ENCODE results near the gene ZFAND6. TPM values are rescaled to one million over a fixed set of nuclear protein-coding genes. Genes with fewer than 3 reads are reported as not detected.

The ZFAND6 gene
- total and polyA plus RNA-seq, 2 experiments from 2014 or later: 104 to 187 TPM

DNA sequence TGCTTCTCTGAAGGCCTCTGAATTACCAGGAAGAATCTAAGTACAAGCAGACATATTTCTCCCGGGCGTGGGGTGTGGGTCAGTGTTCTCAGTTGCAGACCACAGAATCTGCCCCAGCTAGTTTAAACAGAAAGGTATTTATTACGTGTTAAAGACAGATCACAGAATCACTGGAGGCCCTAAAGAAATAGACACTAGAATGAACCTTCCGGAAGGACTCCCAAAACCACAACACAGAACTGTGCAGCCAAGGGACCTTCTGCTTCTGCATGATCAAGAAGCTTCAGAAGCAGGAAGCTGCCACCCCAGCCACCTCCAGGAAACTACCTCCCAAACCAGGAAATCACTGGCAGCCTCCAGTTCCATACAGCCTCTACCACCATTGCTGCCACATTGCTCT, 32.7 kb upstream of the ZFAND6 start:
- Histone ChIP-seq H3K4me1 (ENCODE audit: insufficient read depth) (no peaks in the 10 kb centered on the region), H3K36me3 (replicated peaks; ENCODE audit: insufficient read depth, low read depth) (no peaks in the 10 kb centered on the region), H3K9me3 (ENCODE audit: low read depth) (no peaks in the 10 kb centered on the region), H3K27me3 (no peaks in the 10 kb centered on the region), H3K27ac (no peak overlapping the region), H2AFZ (no peak overlapping the region), H3K9me2 (replicated peaks; ENCODE audit: insufficient read depth) (no peaks in the 10 kb centered on the region), H4K20me1 (ENCODE audit: insufficient read depth, poor library complexity, severe bottlenecking) (no peaks in the 10 kb centered on the region), H3K4me3 (no peak overlapping the region), H3K79me2 (no peaks in the 10 kb centered on the region), H3K4me2 (no peak overlapping the region)
- TF ChIP-seq EZH2 (IDR thresholded peaks at IDR 0.05; ENCODE audit: borderline replicate concordance) (no peak), EZH2phosphoT487 (IDR thresholded peaks at IDR 0.05; ENCODE audit: low read depth, severe bottlenecking, unreplicated experiment) (no peak)
- TF ChIP-seq, protein P1, sequence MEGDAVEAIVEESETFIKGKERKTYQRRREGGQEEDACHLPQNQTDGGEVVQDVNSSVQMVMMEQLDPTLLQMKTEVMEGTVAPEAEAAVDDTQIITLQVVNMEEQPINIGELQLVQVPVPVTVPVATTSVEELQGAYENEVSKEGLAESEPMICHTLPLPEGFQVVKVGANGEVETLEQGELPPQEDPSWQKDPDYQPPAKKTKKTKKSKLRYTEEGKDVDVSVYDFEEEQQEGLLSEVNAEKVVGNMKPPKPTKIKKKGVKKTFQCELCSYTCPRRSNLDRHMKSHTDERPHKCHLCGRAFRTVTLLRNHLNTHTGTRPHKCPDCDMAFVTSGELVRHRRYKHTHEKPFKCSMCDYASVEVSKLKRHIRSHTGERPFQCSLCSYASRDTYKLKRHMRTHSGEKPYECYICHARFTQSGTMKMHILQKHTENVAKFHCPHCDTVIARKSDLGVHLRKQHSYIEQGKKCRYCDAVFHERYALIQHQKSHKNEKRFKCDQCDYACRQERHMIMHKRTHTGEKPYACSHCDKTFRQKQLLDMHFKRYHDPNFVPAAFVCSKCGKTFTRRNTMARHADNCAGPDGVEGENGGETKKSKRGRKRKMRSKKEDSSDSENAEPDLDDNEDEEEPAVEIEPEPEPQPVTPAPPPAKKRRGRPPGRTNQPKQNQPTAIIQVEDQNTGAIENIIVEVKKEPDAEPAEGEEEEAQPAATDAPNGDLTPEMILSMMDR (IDR thresholded peaks at IDR 0.05; ENCODE audit: poor library complexity): no peak
- no peak for DNase-seq (ENCODE audit: low spot score)
- WGBS (ENCODE audit: low lambda C conversion rate, missing lambda C conversion rate): 70% methylated on average over 4 of the region's 4 CpGs

DNA sequence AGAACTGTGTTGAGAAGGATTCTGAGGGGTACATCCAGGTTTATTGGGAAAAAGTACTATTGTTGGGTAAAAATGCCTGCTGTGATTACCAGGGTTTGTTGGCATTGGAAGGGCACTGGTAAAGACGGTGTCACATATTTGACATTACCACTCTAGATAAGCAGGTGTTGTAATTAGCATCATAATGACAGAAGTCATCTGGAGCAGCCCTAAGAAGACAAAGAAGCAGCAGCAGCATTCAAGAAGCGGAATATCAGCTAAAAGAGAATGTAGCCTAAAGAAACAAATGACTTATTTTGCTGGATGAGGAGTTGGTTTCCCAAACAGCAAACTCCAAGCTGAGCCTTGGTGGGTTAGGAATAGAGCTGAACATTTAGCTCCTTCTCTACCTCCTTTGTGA, 30.5 kb upstream of the ZFAND6 start:
- H4K20me1 ChIP-seq (ENCODE audit: insufficient read depth, poor library complexity, severe bottlenecking): no peaks in the 10 kb centered on the region
- H3K4me1 ChIP-seq (ENCODE audit: insufficient read depth): peaks cover 8% of the 10 kb centered on the region
- no peaks in the 10 kb centered on the region for H3K9me3 ChIP-seq (ENCODE audit: low read depth)
- no peak overlapping the region for H3K27ac ChIP-seq
- 66% methylated on average over 2 of the region's 2 CpGs for WGBS (ENCODE audit: low lambda C conversion rate, missing lambda C conversion rate)
- no peaks in the 10 kb centered on the region for H3K79me2 ChIP-seq
- no peak for TF ChIP-seq EZH2phosphoT487 (IDR thresholded peaks at IDR 0.05; ENCODE audit: low read depth, severe bottlenecking, unreplicated experiment)
- TF ChIP-seq, protein P1 (IDR thresholded peaks at IDR 0.05; ENCODE audit: poor library complexity): no peak
- no peak for TF ChIP-seq EZH2 (IDR thresholded peaks at IDR 0.05; ENCODE audit: borderline replicate concordance)
- no peak overlapping the region for H3K4me2 ChIP-seq
- no peaks in the 10 kb centered on the region for H3K27me3 ChIP-seq
- no peaks in the 10 kb centered on the region for H3K36me3 ChIP-seq (replicated peaks; ENCODE audit: insufficient read depth, low read depth)
- H3K4me3 ChIP-seq: no peak overlapping the region
- H2AFZ ChIP-seq: no peak overlapping the region
- DNase-seq (ENCODE audit: low spot score): no peak
- H3K9me2 ChIP-seq (replicated peaks; ENCODE audit: insufficient read depth): no peaks in the 10 kb centered on the region

DNA sequence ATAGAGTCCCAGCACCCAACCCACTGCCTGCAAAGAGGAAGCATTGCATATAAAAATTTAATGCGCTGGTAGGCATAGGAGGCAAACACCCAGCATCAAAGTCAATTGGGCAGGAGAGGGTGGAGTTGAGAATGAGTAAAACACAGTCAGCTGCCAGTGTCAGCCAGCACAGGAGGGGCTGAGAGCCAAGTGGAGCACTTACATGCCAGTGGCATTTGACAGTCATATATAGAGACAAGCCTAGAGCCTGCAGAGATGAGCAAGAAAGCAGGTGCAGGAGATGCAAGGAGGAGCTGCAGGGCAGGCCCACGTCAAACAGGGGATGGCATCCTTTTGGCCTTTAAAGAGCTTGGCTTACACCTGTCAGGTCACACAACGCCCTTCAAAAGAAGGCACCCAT, 27.6 kb upstream of the ZFAND6 start:
- no peak for DNase-seq (ENCODE audit: low spot score)
- no peaks in the 10 kb centered on the region for H3K9me2 ChIP-seq (replicated peaks; ENCODE audit: insufficient read depth)
- H3K4me3 ChIP-seq: no peak overlapping the region
- H3K27me3 ChIP-seq: no peaks in the 10 kb centered on the region
- no peak overlapping the region for H3K4me2 ChIP-seq
- TF ChIP-seq EZH2 (IDR thresholded peaks at IDR 0.05; ENCODE audit: borderline replicate concordance) (no peak), EZH2phosphoT487 (IDR thresholded peaks at IDR 0.05; ENCODE audit: low read depth, severe bottlenecking, unreplicated experiment) (no peak)
- TF ChIP-seq, protein P1 (IDR thresholded peaks at IDR 0.05; ENCODE audit: poor library complexity): no peak
- WGBS (ENCODE audit: low lambda C conversion rate, missing lambda C conversion rate): 98% methylated on average over 3 of the region's 3 CpGs
- no peak overlapping the region for H3K27ac ChIP-seq
- H3K36me3 ChIP-seq (replicated peaks; ENCODE audit: insufficient read depth, low read depth): no peaks in the 10 kb centered on the region
- H3K4me1 ChIP-seq (ENCODE audit: insufficient read depth): peaks cover 8% of the 10 kb centered on the region
- H3K79me2 ChIP-seq: no peaks in the 10 kb centered on the region
- H4K20me1 ChIP-seq (ENCODE audit: insufficient read depth, poor library complexity, severe bottlenecking): no peaks in the 10 kb centered on the region
- no peaks in the 10 kb centered on the region for H3K9me3 ChIP-seq (ENCODE audit: low read depth)
- no peak overlapping the region for H2AFZ ChIP-seq

DNA sequence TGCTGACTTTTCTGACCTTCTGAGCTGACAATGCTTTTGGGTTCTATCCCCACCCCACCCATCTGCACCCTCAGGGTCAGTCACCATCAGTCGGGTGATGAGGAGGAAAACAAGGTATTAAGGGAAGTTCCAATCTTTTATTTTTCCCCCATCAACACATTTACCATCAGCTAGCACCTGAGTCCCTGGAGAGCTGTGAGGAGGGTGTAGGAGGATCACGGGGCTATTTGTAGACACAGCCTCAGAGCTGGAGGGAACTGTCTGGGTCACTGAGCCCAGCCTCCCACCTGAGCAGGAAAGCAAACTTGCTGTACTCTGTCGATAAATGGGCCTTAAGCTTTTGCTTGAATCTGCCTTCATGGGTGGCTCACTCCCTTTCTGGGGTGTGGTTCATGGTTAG, 24.8 kb upstream of the ZFAND6 start:
- Histone ChIP-seq H4K20me1 (ENCODE audit: insufficient read depth, poor library complexity, severe bottlenecking) (no peaks in the 10 kb centered on the region), H3K36me3 (replicated peaks; ENCODE audit: insufficient read depth, low read depth) (no peaks in the 10 kb centered on the region), H3K4me2 (no peak overlapping the region), H3K27me3 (no peaks in the 10 kb centered on the region), H3K9me2 (replicated peaks; ENCODE audit: insufficient read depth) (no peaks in the 10 kb centered on the region), H3K4me1 (ENCODE audit: insufficient read depth) (peaks cover 8% of the 10 kb centered on the region), H3K79me2 (no peaks in the 10 kb centered on the region), H3K27ac (no peak overlapping the region), H3K4me3 (no peak overlapping the region), H2AFZ (no peak overlapping the region), H3K9me3 (ENCODE audit: low read depth) (no peaks in the 10 kb centered on the region)
- TF ChIP-seq, protein P1 (IDR thresholded peaks at IDR 0.05; ENCODE audit: poor library complexity): no peak
- no peak for TF ChIP-seq EZH2 (IDR thresholded peaks at IDR 0.05; ENCODE audit: borderline replicate concordance)
- TF ChIP-seq EZH2phosphoT487 (IDR thresholded peaks at IDR 0.05; ENCODE audit: low read depth, severe bottlenecking, unreplicated experiment): no peak
- no peak for DNase-seq (ENCODE audit: low spot score)
- WGBS (ENCODE audit: low lambda C conversion rate, missing lambda C conversion rate): 76% methylated on average over 3 of the region's 3 CpGs
